Neural progenitor cell (in vitro differentiated cells): ENCODE data around the gene INSIG1. TPM values are rescaled to one million over a fixed set of nuclear protein-coding genes. Genes with fewer than 3 reads are reported as not detected.

Source experiments
- DNase-seq: peaks from one replicate; pipeline ENCODE4 v3.0.0-alpha.2; 2016; ENCODE audit warnings: low spot score
- H2AFZ ChIP-seq: fragments of 200-600 bp; sonication (generic); replicated peaks from 2 replicates; pipeline ENCODE4 v1.6.1; 2016; ENCODE audit warnings: antibody characterized with exemption
- H3F3A ChIP-seq: fragments of 200-600 bp; sonication (generic); 2 replicates; pipeline ENCODE4 v1.6.1; 2016; ENCODE audit warnings: antibody characterized with exemption, low read depth
- H3K27ac ChIP-seq: fragments of 200-600 bp; sonication (generic); 2 replicates; pipeline ENCODE4 v1.5.1; 2016; ENCODE audit warnings: mild to moderate bottlenecking
- H3K27me3 ChIP-seq: fragments of 200-600 bp; sonication (generic); 2 replicates; pipeline ENCODE4 v1.6.1; 2016; ENCODE audit warnings: mild to moderate bottlenecking, moderate library complexity
- H3K36me3 ChIP-seq: fragments of 200-600 bp; sonication (generic); 2 replicates; pipeline ENCODE4 v1.5.1; 2016
- H3K4me1 ChIP-seq: fragments of 200-600 bp; sonication (generic); 2 replicates; pipeline ENCODE4 v1.6.1; 2016; ENCODE audit warnings: mixed run types
- H3K4me2 ChIP-seq: fragments of 200-600 bp; sonication (generic); 2 replicates; pipeline ENCODE4 v1.6.1; 2016
- H3K4me3 ChIP-seq: fragments of 200-600 bp; sonication (generic); 2 replicates; pipeline ENCODE4 v1.5.1; 2016
- H3K79me2 ChIP-seq: fragments of 200-600 bp; sonication (generic); 2 replicates; pipeline ENCODE4 v1.6.1; 2016; ENCODE audit warnings: low read depth
- H3K9ac ChIP-seq: fragments of 200-600 bp; sonication (generic); 2 replicates; pipeline ENCODE4 v1.6.1; 2016
- H3K9me3 ChIP-seq: fragments of 200-600 bp; sonication (generic); 2 replicates; pipeline ENCODE4 v1.5.1; 2016; ENCODE audit warnings: low read depth
- H4K20me1 ChIP-seq: fragments of 200-600 bp; sonication (generic); 2 replicates; pipeline ENCODE4 v1.6.1; 2016; ENCODE audit warnings: low read depth
- H3K27ac Mint-ChIP-seq: 3 replicates; pipeline ENCODE4 v1.8.0; 2021; ENCODE audit warnings: mixed read lengths
- H3K27me3 Mint-ChIP-seq: 2 replicates; pipeline ENCODE4 v1.8.0; 2022; ENCODE audit warnings: low read depth, mild to moderate bottlenecking, inconsistent platforms, moderate library complexity, mixed read lengths; ENCODE audit not compliant: insufficient read depth
- H3K36me3 Mint-ChIP-seq: 3 replicates; pipeline ENCODE4 v1.8.0; 2021; ENCODE audit warnings: mixed read lengths
- H3K4me1 Mint-ChIP-seq: 3 replicates; pipeline ENCODE4 v1.8.0; 2021; ENCODE audit warnings: mixed read lengths
- H3K4me3 Mint-ChIP-seq: 3 replicates; pipeline ENCODE4 v1.8.0; 2021; ENCODE audit warnings: mild to moderate bottlenecking, moderate library complexity, mixed read lengths
- H3K9me3 Mint-ChIP-seq: 3 replicates; pipeline ENCODE4 v1.8.0; 2020; ENCODE audit warnings: mixed read lengths
- EZH2 ChIP-seq: fragments of 200-600 bp; sonication (generic); IDR thresholded peaks from 2 replicates; pipeline ENCODE4 v1.6.1; 2017; ENCODE audit warnings: antibody characterized with exemption, mild to moderate bottlenecking, moderate library complexity
- EZH2phosphoT487 ChIP-seq: fragments of 200-600 bp; sonication (generic); IDR thresholded peaks from 2 replicates; pipeline ENCODE4 v1.6.1; 2017; ENCODE audit warnings: antibody characterized with exemption
- total RNA-seq: library from RNA; depleted of rRNA; stranded (reverse); fragments of >200 nt; gene quantifications from 2 replicates; pipeline ENCODE4 v1.2.3, GENCODE V29; 2015; ENCODE audit warnings: low replicate concordance
- TF ChIP-seq, protein P1 (sequence below): fragments of 200-600 bp; sonication (generic); IDR thresholded peaks from 2 replicates; pipeline ENCODE4 v1.5.1; 2017; ENCODE audit warnings: antibody characterized with exemption, mild to moderate bottlenecking

INSIG1 gene
- total RNA-seq, 1 donor from 2014 or later = 94.3 TPM

GRCh38 chr7:155265144-155265543 is 32.5 kb upstream of the INSIG1 start:
- Histone ChIP-seq H3K79me2 (no peaks in the 10 kb centered on the region), H3K27ac (no peak overlapping the region), H3K4me3 (no peak overlapping the region), H2AFZ (no peak overlapping the region), H4K20me1 (no peaks in the 10 kb centered on the region), H3K36me3 (no peaks in the 10 kb centered on the region), H3K4me2 (no peak overlapping the region), H3K9me3 (no peaks in the 10 kb centered on the region), H3K9ac (no peak overlapping the region), H3K4me1 (no peaks in the 10 kb centered on the region), H3K27me3 (no peaks in the 10 kb centered on the region), H3F3A (no peaks in the 10 kb centered on the region)
- Mint-ChIP-seq H3K4me3 (no peak overlapping the region), H3K9me3 (peaks cover 3% of the 10 kb centered on the region), H3K36me3 (no peaks in the 10 kb centered on the region), H3K4me1 (peaks cover 7% of the 10 kb centered on the region), H3K27me3 (peaks cover 4% of the 10 kb centered on the region), H3K27ac (no peak overlapping the region)
- DNase-seq = no peak
- TF ChIP-seq, protein P1, sequence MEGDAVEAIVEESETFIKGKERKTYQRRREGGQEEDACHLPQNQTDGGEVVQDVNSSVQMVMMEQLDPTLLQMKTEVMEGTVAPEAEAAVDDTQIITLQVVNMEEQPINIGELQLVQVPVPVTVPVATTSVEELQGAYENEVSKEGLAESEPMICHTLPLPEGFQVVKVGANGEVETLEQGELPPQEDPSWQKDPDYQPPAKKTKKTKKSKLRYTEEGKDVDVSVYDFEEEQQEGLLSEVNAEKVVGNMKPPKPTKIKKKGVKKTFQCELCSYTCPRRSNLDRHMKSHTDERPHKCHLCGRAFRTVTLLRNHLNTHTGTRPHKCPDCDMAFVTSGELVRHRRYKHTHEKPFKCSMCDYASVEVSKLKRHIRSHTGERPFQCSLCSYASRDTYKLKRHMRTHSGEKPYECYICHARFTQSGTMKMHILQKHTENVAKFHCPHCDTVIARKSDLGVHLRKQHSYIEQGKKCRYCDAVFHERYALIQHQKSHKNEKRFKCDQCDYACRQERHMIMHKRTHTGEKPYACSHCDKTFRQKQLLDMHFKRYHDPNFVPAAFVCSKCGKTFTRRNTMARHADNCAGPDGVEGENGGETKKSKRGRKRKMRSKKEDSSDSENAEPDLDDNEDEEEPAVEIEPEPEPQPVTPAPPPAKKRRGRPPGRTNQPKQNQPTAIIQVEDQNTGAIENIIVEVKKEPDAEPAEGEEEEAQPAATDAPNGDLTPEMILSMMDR = no peak
- no peak for TF ChIP-seq EZH2
- TF ChIP-seq EZH2phosphoT487 = no peak

DNA sequence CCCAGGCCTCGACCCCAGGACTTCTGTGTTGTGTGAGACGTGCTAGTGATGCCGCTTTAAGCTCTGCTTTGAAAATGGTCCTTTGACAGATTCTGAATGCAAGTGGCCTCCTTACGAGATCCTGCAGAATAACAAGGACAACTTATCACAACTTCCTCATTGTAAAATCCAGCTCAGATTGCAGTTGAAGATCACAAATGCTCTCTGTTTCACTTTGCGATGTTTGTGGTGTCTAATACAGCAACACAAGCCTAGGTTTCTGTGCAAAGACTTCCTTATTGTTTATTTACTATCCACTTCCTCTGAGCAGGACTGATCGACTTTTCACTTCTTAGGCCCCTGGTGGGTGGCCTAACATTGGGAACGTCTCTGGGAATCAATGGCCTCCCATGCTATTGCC is 31.7 kb upstream of the INSIG1 start:
- H3K27ac ChIP-seq = no peak overlapping the region
- H3K9me3 ChIP-seq = no peaks in the 10 kb centered on the region
- no peaks in the 10 kb centered on the region for H3K4me1 ChIP-seq
- H3K4me1 Mint-ChIP-seq = peaks cover 4% of the 10 kb centered on the region
- H3K36me3 Mint-ChIP-seq = no peaks in the 10 kb centered on the region
- no peaks in the 10 kb centered on the region for H3K36me3 ChIP-seq
- H3K4me3 Mint-ChIP-seq = no peak overlapping the region
- no peak overlapping the region for H3K4me2 ChIP-seq
- no peak overlapping the region for H3K9ac ChIP-seq
- peaks cover 3% of the 10 kb centered on the region for H3K9me3 Mint-ChIP-seq
- H3K27ac Mint-ChIP-seq = no peak overlapping the region
- H3K27me3 Mint-ChIP-seq = peaks cover 4% of the 10 kb centered on the region
- no peak for DNase-seq
- no peaks in the 10 kb centered on the region for H4K20me1 ChIP-seq
- H3K4me3 ChIP-seq = no peak overlapping the region
- no peak overlapping the region for H2AFZ ChIP-seq
- H3K79me2 ChIP-seq = no peaks in the 10 kb centered on the region
- no peaks in the 10 kb centered on the region for H3F3A ChIP-seq
- TF ChIP-seq EZH2 = no peak
- no peak for TF ChIP-seq EZH2phosphoT487
- TF ChIP-seq, protein P1 = no peak
- H3K27me3 ChIP-seq = no peaks in the 10 kb centered on the region

- Histone ChIP-seq H3K27me3 (no peaks in the 10 kb centered on the region), H3K79me2 (no peaks in the 10 kb centered on the region), H2AFZ (no peak overlapping the region), H3K36me3 (no peaks in the 10 kb centered on the region), H3K4me1 (no peaks in the 10 kb centered on the region), H3K9ac (no peak overlapping the region), H3K4me2 (no peak overlapping the region), H4K20me1 (no peaks in the 10 kb centered on the region), H3K9me3 (no peaks in the 10 kb centered on the region), H3K4me3 (no peak overlapping the region), H3K27ac (no peak overlapping the region), H3F3A (no peaks in the 10 kb centered on the region)
- H3K27ac Mint-ChIP-seq = no peak overlapping the region
- TF ChIP-seq EZH2phosphoT487 (no peak), EZH2 (no peak)
- TF ChIP-seq, protein P1 = no peak
- DNase-seq = no peak
- no peak overlapping the region for H3K4me3 Mint-ChIP-seq
- H3K27me3 Mint-ChIP-seq = peaks cover 4% of the 10 kb centered on the region
- no peaks in the 10 kb centered on the region for H3K36me3 Mint-ChIP-seq
- peaks cover 3% of the 10 kb centered on the region for H3K9me3 Mint-ChIP-seq
- H3K4me1 Mint-ChIP-seq = peaks cover 4% of the 10 kb centered on the region
Measured at GRCh38 chr7:155266440-155266839, 31.2 kb upstream of the INSIG1 start.
